Cardiac muscle cell (in vitro differentiated cells and primary cell): Measurements from ENCODE around the gene MPHOSPH8. TPM values are rescaled to one million over a fixed set of nuclear protein-coding genes. Genes with fewer than 3 reads are reported as not detected.
A peak's percentile ranks its signal among the peaks of the same experiment; 100 is the strongest.

ENCODE experiments used
- DNase-seq, 2 donors: peaks; one replicate each; pipeline versions ENCODE4 v3.0.0 to v3.0.0-alpha.2; 2010 to 2017; ENCODE audit warnings: low read depth in 1 of 2, low spot score in 1 of 2
- H3K27ac ChIP-seq: fragments of 200-600 bp; sonication (generic); 2 replicates; pipeline ENCODE4 v1.5.1; 2016
- H3K27me3 ChIP-seq: fragments of 200-600 bp; sonication (generic); 2 replicates; pipeline ENCODE4 v1.6.0; 2016; ENCODE audit warnings: control low read depth
- H3K36me3 ChIP-seq: fragments of 200-600 bp; sonication (generic); 2 replicates; pipeline ENCODE4 v1.5.1; 2016; ENCODE audit warnings: control low read depth
- H3K4me1 ChIP-seq: fragments of 200-600 bp; sonication (generic); 2 replicates; pipeline ENCODE4 v1.8.1; 2017; ENCODE audit warnings: low read depth, mild to moderate bottlenecking, mixed run types
- H3K4me3 ChIP-seq: fragments of 200-600 bp; sonication (generic); 2 replicates; pipeline ENCODE4 v1.5.1; 2016; ENCODE audit warnings: mild to moderate bottlenecking
- H3K9me3 ChIP-seq: fragments of 200-600 bp; sonication (generic); 2 replicates; pipeline ENCODE4 v1.5.1; 2017; ENCODE audit warnings: low read depth, mild to moderate bottlenecking, control low read depth
- polyA plus RNA-seq: library from polyadenylated mRNA; unstranded; fragments of >200 nt; fragmentation: Nextera tagmentation; extraction: Ambion mirVana; gene quantifications from 2 replicates; pipeline ENCODE4 v1.2.1, GENCODE V29; 2016
- total RNA-seq: library from RNA; depleted of rRNA; stranded (reverse); fragments of >200 nt; gene quantifications from 2 replicates; pipeline ENCODE4 v1.2.3, GENCODE V29; 2016
- TF ChIP-seq, protein P1 (sequence below): IDR thresholded peaks from 2 replicates; pipeline ENCODE4 v1.5.1; 2012; ENCODE audit warnings: low read depth, mild to moderate bottlenecking, low read length

The MPHOSPH8 gene
- total and polyA plus RNA-seq, 2 experiments from 2014 or later = 15.1 to 16.5 TPM

GRCh38 chr13:19606737-19607136 is 26.7 kb upstream of the MPHOSPH8 start:
- Histone ChIP-seq H3K27ac (no peak overlapping the region), H3K4me3 (no peak overlapping the region), H3K27me3 (peaks cover 22% of the 10 kb centered on the region), H3K9me3 (no peaks in the 10 kb centered on the region), H3K4me1 (no peaks in the 10 kb centered on the region), H3K36me3 (no peaks in the 10 kb centered on the region)
- TF ChIP-seq, protein P1, sequence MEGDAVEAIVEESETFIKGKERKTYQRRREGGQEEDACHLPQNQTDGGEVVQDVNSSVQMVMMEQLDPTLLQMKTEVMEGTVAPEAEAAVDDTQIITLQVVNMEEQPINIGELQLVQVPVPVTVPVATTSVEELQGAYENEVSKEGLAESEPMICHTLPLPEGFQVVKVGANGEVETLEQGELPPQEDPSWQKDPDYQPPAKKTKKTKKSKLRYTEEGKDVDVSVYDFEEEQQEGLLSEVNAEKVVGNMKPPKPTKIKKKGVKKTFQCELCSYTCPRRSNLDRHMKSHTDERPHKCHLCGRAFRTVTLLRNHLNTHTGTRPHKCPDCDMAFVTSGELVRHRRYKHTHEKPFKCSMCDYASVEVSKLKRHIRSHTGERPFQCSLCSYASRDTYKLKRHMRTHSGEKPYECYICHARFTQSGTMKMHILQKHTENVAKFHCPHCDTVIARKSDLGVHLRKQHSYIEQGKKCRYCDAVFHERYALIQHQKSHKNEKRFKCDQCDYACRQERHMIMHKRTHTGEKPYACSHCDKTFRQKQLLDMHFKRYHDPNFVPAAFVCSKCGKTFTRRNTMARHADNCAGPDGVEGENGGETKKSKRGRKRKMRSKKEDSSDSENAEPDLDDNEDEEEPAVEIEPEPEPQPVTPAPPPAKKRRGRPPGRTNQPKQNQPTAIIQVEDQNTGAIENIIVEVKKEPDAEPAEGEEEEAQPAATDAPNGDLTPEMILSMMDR = no peak
- DNase-seq = no peak

DNA sequence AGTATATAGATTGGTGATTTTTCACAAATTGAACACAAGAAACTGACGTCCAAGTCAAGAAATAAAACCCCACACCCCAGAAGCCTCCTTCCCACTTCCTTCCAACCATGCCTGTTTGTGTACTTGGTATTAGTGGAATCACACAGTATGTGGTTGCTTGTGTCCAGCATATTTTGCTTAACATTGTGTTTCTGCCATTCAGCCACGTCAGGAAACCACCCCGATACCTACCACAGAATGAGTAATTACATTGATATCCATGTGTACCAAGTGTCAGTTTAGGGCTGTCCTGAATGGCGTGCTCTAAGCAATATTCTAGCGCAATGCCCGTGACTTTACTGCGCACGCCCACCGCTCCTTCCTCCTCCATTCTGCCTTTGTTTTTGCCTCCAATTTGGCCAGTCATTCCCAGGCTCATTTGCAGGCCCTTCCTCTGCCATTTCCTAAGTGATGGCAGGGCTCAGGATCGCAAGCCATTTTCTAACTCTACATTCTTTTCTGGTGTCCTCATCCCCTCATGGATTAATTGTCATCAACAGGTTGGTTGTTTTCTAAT is 25.9 kb upstream of the MPHOSPH8 start:
- Histone ChIP-seq H3K4me3 (no peak overlapping the region), H3K27ac (no peak overlapping the region), H3K36me3 (no peaks in the 10 kb centered on the region), H3K27me3 (peaks cover 13% of the 10 kb centered on the region), H3K9me3 (no peaks in the 10 kb centered on the region), H3K4me1 (no peaks in the 10 kb centered on the region)
- TF ChIP-seq, protein P1 = no peak
- DNase-seq = no peak

- Histone ChIP-seq H3K27ac (no peak overlapping the region), H3K4me1 (no peaks in the 10 kb centered on the region), H3K36me3 (no peaks in the 10 kb centered on the region), H3K4me3 (no peak overlapping the region), H3K9me3 (no peaks in the 10 kb centered on the region), H3K27me3 (no peaks in the 10 kb centered on the region)
- DNase-seq = peak in 1 of 2 donors; percentile 56
- TF ChIP-seq, protein P1 = peak; percentile 80
Measured at GRCh38 chr13:19618977-19619376, 14.5 kb upstream of the MPHOSPH8 start.

- TF ChIP-seq, protein P1 = no peak
- no peaks in the 10 kb centered on the region for H3K27me3 ChIP-seq
- H3K4me3 ChIP-seq = no peak overlapping the region
- DNase-seq = no peak
- H3K9me3 ChIP-seq = peaks cover 3% of the 10 kb centered on the region
- no peaks in the 10 kb centered on the region for H3K4me1 ChIP-seq
- H3K27ac ChIP-seq = no peak overlapping the region
- no peaks in the 10 kb centered on the region for H3K36me3 ChIP-seq
Measured at GRCh38 chr13:19622193-19622592, 11.3 kb upstream of the MPHOSPH8 start.

DNA sequence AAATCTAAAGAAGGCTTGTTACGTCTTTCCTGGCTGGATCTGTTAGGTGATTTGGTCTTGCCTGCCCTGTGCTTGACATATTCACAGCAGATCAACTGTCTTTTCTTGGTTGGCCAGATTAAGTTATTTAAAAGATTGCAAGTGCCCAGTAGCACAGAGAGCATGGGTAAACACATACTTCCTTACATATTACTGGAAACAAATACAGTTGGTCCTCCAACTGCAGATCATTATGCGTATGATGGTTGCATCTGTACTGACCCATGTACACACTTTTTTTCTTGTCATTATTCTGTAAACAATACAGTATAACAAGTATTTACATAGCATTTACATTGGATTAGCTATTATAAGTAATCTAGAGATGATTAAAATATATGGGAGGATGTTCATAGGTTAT is 9.2 kb upstream of the MPHOSPH8 start:
- no peak overlapping the region for H3K27ac ChIP-seq
- peaks cover 3% of the 10 kb centered on the region for H3K9me3 ChIP-seq
- TF ChIP-seq, protein P1 = no peak
- no peaks in the 10 kb centered on the region for H3K27me3 ChIP-seq
- H3K4me1 ChIP-seq = no peaks in the 10 kb centered on the region
- no peak overlapping the region for H3K4me3 ChIP-seq
- no peaks in the 10 kb centered on the region for H3K36me3 ChIP-seq
- DNase-seq = no peak
